Transverse colon (tissue), 4 donors: ENCODE results near the gene SPPL2C. TPM values are rescaled to one million over a fixed set of nuclear protein-coding genes. Genes with fewer than 3 reads are reported as not detected.

Experiments used
- DNase-seq: peaks from one replicate; pipeline ENCODE4 v3.0.0-alpha.2; 2019
- H3K27ac ChIP-seq, 4 donors: fragments of 200-600 bp; sonication (generic); 2 replicates each; pipeline ENCODE4 v1.5.1; 2016 to 2018; ENCODE audit warnings: inconsistent platforms in 4 of 4
- H3K27me3 ChIP-seq: fragments of 200-600 bp; sonication (generic); 2 replicates; pipeline ENCODE4 v1.5.1; 2017; ENCODE audit warnings: inconsistent platforms
- H3K36me3 ChIP-seq, 4 donors: fragments of 200-600 bp; sonication (generic); 2 replicates each; pipeline ENCODE4 v1.5.1; 2017 to 2019; ENCODE audit warnings: inconsistent platforms in 4 of 4
- H3K4me1 ChIP-seq, 4 donors: fragments of 200-600 bp; sonication (generic); 2 replicates each; pipeline ENCODE4 v1.5.1; 2017 to 2020; ENCODE audit warnings: inconsistent platforms in 4 of 4
- H3K4me3 ChIP-seq, 4 donors: fragments of 200-600 bp; sonication (generic); 1 replicate in 1 of 4; 2 replicates in 3 of 4; pipeline versions ENCODE4 v1.5.1 to v1.6.1; 2017 to 2019; ENCODE audit warnings: inconsistent platforms in 4 of 4
- H3K9me3 ChIP-seq, 2 donors: fragments of 200-600 bp; sonication (generic); 2 replicates each; pipeline ENCODE4 v1.5.1; 2017 to 2019; ENCODE audit warnings: inconsistent platforms in 2 of 2
- EP300 ChIP-seq: sonication (generic); formaldehyde crosslinking; IDR thresholded peaks from one replicate; pipeline ENCODE4 v1.6.1; 2017; ENCODE audit warnings: antibody characterized with exemption, low read depth
- POLR2A ChIP-seq: fragments of 450-650 bp; IDR thresholded peaks from one replicate; pipeline ENCODE4 v1.6.1; 2016; ENCODE audit warnings: antibody characterized with exemption, mild to moderate bottlenecking, moderate library complexity
- POLR2AphosphoS5 ChIP-seq, 3 donors: sonication (generic); formaldehyde crosslinking; IDR thresholded peaks; one replicate each; pipeline ENCODE4 v1.6.1; 2016; ENCODE audit warnings: antibody characterized with exemption in 3 of 3
- WGBS, 2 donors: methylation state at CpG; one replicate each; pipeline ENCODE4 v1.1.5; 2018; ENCODE audit warnings: low coverage in 1 of 2; 5-methylcytosine and 5-hydroxymethylcytosine counted together
- in situ Hi-C, 4 donors: fragments of 200-750 bp; cut with MboI; loops; one replicate each; pipeline versions ENCODE4 v1.15.0 to v1.15.1; 2017; ENCODE audit warnings: low sequenced_read_pairs in 3 of 4, low pct_ligation_motif_present in 1 of 4, low pct_unique_long_range_greater_than_20kb in 1 of 4
- intact Hi-C: fragments of 100-400 bp; cut with DNase I; formaldehyde crosslinking; loops from one replicate; pipeline ENCODE4 v1.15.1; 2023; ENCODE audit warnings: low total_unique reads
- total RNA-seq, 4 donors: library from RNA; depleted of rRNA; stranded (reverse); fragments of >200 nt; gene quantifications; one replicate each; pipeline ENCODE4 v1.1.0, GENCODE V29; 2016
- TF ChIP-seq, protein P1 (sequence below), 5 experiments: fragments of 200-600 bp in 3 of 5; fragments of 450-650 bp in 2 of 5; sonication (generic) in 3 of 5; IDR thresholded peaks; 1 replicate in 2 of 5; 2 replicates in 3 of 5; pipeline ENCODE4 v1.5.1; 2016 to 2017; ENCODE audit warnings: antibody characterized with exemption in 5 of 5, inconsistent platforms in 3 of 5, mild to moderate bottlenecking in 2 of 5, moderate library complexity in 1 of 5

SPPL2C gene
- total RNA-seq, 4 donors from 2014 or later, result not detected

DNA sequence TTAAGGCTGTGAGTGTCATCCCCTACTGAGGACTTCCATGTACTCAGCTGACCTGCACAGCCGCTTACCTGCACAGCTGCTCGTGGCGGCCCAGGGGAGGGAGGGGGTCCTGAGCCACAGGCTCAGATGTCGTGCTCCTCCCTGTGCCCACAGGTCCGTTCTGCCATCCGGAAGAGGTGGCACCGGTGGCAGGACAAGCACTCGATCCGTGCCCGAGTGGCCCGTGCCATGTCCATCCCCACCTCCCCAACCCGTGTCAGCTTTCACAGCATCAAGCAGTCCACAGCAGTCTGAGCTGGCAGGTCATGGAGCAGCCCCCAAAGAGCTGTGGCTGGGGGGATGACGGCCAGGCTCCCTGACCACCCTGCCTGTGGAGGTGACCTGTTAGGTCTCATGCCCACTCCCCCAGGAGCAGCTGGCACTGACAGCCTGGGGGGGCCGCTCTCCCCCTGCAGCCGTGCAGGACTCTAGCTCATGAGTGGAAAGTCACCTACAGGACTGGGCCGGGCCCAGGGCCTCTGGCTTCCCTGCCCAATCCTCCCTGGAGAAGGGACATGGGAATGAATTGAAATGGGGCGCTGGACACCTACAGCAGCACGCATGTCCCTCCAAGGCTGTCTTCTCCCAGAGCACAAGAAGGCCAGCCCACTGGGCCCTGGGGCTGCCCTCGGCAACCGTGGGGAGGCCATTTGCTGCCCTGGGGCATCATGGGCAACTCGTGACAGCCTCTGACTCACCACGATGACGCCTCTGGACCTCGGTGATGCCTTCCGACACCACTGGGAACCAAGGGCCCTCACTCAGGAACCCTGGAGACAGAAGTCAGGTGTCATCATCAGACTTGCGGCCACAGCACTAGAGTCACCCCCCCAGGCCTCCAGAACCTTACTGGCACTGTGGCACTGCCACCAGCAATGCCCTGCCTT, 9.9 kb upstream of the SPPL2C start:
- Histone ChIP-seq H3K27ac (no peak overlapping the region), H3K9me3 (no peaks in the 10 kb centered on the region), H3K27me3 (no peaks in the 10 kb centered on the region), H3K4me1 (no peaks in the 10 kb centered on the region), H3K36me3 (no peaks in the 10 kb centered on the region), H3K4me3 (no peak overlapping the region)
- no peak for DNase-seq
- in situ Hi-C loops (loop anchor here in 2 of 4 donors (5.0 kb wide), 1 partner anchor 192 kb away; no protein-coding TSS in a partner anchor), intact Hi-C loops (no loop called here)
- 83% methylated on average over 26 of the region's 26 CpGs; no CpG with 5 or more reads in 1 of the 2 donors for WGBS, 2 donors
- TF ChIP-seq POLR2AphosphoS5 (IDR thresholded peaks at IDR 0.05) (no peak), EP300 (no peak), POLR2A (no peak)
- TF ChIP-seq, protein P1, sequence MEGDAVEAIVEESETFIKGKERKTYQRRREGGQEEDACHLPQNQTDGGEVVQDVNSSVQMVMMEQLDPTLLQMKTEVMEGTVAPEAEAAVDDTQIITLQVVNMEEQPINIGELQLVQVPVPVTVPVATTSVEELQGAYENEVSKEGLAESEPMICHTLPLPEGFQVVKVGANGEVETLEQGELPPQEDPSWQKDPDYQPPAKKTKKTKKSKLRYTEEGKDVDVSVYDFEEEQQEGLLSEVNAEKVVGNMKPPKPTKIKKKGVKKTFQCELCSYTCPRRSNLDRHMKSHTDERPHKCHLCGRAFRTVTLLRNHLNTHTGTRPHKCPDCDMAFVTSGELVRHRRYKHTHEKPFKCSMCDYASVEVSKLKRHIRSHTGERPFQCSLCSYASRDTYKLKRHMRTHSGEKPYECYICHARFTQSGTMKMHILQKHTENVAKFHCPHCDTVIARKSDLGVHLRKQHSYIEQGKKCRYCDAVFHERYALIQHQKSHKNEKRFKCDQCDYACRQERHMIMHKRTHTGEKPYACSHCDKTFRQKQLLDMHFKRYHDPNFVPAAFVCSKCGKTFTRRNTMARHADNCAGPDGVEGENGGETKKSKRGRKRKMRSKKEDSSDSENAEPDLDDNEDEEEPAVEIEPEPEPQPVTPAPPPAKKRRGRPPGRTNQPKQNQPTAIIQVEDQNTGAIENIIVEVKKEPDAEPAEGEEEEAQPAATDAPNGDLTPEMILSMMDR (IDR thresholded peaks at IDR 0.05), result no peak

DNA sequence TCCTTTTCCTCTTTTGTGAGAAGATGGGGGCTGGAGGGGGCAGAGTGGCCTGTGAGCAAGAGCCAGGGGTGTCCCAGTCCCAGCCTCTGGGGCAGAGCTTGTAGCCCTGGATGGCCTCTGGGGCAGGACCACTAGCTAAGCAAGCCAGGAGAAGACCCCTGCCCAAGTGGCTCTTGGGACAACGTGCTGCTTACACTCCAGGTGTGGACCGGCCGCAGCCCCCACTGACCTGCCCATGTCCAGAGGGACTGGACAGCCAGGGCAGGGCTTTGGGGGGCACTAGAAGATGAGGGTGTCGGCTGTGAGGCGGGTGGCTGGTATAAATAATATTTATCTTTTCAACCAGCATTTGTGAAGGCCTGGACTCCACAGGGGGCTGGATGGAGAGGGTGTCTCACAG, 9.2 kb upstream of the SPPL2C start:
- in situ Hi-C loops, result no loop called here
- no peaks in the 10 kb centered on the region for H3K36me3 ChIP-seq

DNA sequence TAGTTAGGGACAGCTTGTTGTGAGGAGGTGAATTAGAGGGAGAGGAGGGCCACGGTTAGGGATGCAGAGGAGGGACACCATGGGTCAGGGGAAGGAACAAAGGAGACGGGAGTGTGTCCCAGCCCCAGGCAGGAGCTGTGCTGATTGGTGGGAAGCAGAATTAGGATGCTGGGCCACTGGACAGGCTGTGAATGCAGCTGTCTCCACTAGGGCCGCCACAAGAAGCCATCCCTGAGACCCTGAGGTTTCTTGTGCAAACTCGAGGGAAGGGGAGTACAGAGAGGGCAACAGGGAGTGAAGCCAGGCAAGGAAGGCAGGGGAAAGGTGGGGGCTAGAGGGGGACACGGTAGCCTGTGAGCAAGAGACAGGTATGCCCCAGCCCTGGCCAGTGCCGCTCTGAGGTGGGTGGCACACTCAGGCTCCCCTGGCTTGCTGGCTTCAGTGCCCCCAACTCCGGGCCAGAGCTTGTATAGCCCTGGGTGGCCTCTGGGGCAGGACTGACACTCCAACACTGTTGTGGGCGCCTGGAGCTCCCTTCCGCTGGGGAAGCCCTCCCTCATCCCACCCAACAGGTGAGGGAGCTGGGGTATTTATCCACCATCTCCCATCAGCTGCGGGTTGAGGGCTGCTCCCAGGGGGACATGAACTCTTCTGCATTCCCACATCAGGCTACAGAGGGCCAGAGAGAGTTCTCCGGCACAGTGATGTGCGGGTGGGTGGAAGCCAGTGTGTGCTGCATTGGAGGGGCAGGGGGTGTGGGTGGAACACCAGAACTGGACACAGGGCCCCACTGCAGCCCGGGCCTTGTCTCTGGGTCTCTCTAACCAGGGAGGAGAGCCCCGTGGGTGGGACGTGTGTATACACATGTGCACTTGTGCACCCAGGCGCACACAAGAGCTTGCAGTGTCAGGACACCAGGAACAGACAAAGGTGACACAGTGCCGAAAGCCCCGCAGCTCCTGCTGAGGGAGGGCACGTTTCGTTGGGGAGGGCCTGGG, 8.3 kb upstream of the SPPL2C start:
- no peaks in the 10 kb centered on the region for H3K9me3 ChIP-seq
- intact Hi-C loops, result no loop called here
- DNase-seq, result no peak
- WGBS, 2 donors, result 65 to 73% methylated on average over 3 to 20 of the region's 20 CpGs
- no peak overlapping the region for H3K4me3 ChIP-seq
- no peak overlapping the region for H3K27ac ChIP-seq
- H3K27me3 ChIP-seq, result no peaks in the 10 kb centered on the region
- no peaks in the 10 kb centered on the region for H3K4me1 ChIP-seq
- no peaks in the 10 kb centered on the region for H3K36me3 ChIP-seq
- in situ Hi-C loops, result no loop called here
- TF ChIP-seq POLR2A (no peak), EP300 (no peak), POLR2AphosphoS5 (IDR thresholded peaks at IDR 0.05) (no peak)
- TF ChIP-seq, protein P1 (IDR thresholded peaks at IDR 0.05), result no peak

More for the DNA sequence above, 9.2 kb upstream of the SPPL2C start:
- 82% methylated on average over 5 of the region's 5 CpGs; no CpG with 5 or more reads in 1 of the 2 donors for WGBS, 2 donors
- Histone ChIP-seq H3K9me3 (no peaks in the 10 kb centered on the region), H3K27me3 (no peaks in the 10 kb centered on the region), H3K4me1 (no peaks in the 10 kb centered on the region), H3K27ac (no peak overlapping the region), H3K4me3 (no peak overlapping the region)
- intact Hi-C loops, result no loop called here
- DNase-seq, result no peak
- TF ChIP-seq, protein P1 (IDR thresholded peaks at IDR 0.05), result no peak
- TF ChIP-seq POLR2A, result no peak
- TF ChIP-seq EP300, result no peak
- TF ChIP-seq POLR2AphosphoS5 (IDR thresholded peaks at IDR 0.05), result no peak

DNA sequence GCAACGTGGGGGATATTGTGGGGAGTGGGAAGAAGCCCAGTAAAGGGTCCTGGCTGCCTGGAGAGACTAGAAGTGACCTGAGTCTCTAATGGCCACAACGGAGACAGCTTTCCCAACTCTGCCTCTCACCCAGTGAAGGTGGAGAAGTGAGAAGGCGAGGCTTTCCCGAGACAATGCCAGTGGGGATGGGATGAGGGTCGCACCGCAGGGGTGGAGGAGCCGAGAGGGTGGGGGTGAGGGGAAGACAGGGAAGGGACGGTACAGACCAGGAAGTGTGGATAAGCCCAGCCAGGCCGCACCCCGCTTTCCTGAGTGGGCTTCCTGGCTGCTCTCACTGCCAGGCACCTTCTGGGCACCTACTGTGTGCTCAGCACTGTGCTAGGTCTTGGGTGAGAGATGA, 7.5 kb upstream of the SPPL2C start:
- Histone ChIP-seq H3K36me3 (no peaks in the 10 kb centered on the region), H3K4me3 (no peak overlapping the region), H3K27ac (no peak overlapping the region), H3K9me3 (no peaks in the 10 kb centered on the region), H3K4me1 (no peaks in the 10 kb centered on the region), H3K27me3 (no peaks in the 10 kb centered on the region)
- in situ Hi-C loops (no loop called here), intact Hi-C loops (no loop called here)
- DNase-seq, result no peak
- TF ChIP-seq, protein P1 (IDR thresholded peaks at IDR 0.05), result no peak
- TF ChIP-seq EP300, result no peak
- no peak for TF ChIP-seq POLR2A
- TF ChIP-seq POLR2AphosphoS5 (IDR thresholded peaks at IDR 0.05), result no peak
- 49 to 52% methylated on average over 5 to 10 of the region's 10 CpGs for WGBS, 2 donors
